ENCODE data around the gene YAF2.

The YAF2 gene

GRCh38 chr12:42208574-42208973 is 29.5 kb downstream of the YAF2 start:
- DNase-seq: no peak
- Histone ChIP-seq H3K27me3 (no peaks in the 10 kb centered on the region), H3K4me1 (peaks cover 10% of the 10 kb centered on the region), H3K4me3 (ENCODE audit: low read depth, low read length) (no peak overlapping the region), H3K36me3 (peaks cover 4% of the 10 kb centered on the region), H3K9me3 (no peaks in the 10 kb centered on the region)
- no peak for TF ChIP-seq CTCF (IDR thresholded peaks at IDR 0.05; ENCODE audit: low read depth, low read length)

GRCh38 chr12:42204819-42205218 is 33.2 kb downstream of the YAF2 start:
- no peak overlapping the region for H3K4me3 ChIP-seq (ENCODE audit: low read depth, low read length)
- H3K36me3 ChIP-seq: peaks cover 2% of the 10 kb centered on the region
- no peak for DNase-seq
- no peaks in the 10 kb centered on the region for H3K9me3 ChIP-seq
- no peaks in the 10 kb centered on the region for H3K4me1 ChIP-seq
- H3K27me3 ChIP-seq: no peaks in the 10 kb centered on the region
- no peak for TF ChIP-seq CTCF (IDR thresholded peaks at IDR 0.05; ENCODE audit: low read depth, low read length)

- TF ChIP-seq CTCF (IDR thresholded peaks at IDR 0.05; ENCODE audit: low read depth, low read length): no peak
- DNase-seq: no peak
- no peaks in the 10 kb centered on the region for H3K9me3 ChIP-seq
- H3K4me1 ChIP-seq: no peaks in the 10 kb centered on the region
- no peaks in the 10 kb centered on the region for H3K36me3 ChIP-seq
- H3K27me3 ChIP-seq: no peaks in the 10 kb centered on the region
- no peak overlapping the region for H3K4me3 ChIP-seq (ENCODE audit: low read depth, low read length)
These were observed 33.7 kb downstream of the YAF2 start for GRCh38 chr12:42204362-42204761.

- Histone ChIP-seq H3K27me3 (no peaks in the 10 kb centered on the region), H3K4me3 (ENCODE audit: low read depth, low read length) (no peak overlapping the region), H3K36me3 (peaks cover 7% of the 10 kb centered on the region; the same call in 1 of the 2 replicates), H3K4me1 (no peaks in the 10 kb centered on the region), H3K9me3 (no peaks in the 10 kb centered on the region)
- DNase-seq: no peak
- TF ChIP-seq CTCF (IDR thresholded peaks at IDR 0.05; ENCODE audit: low read depth, low read length): no peak
These were observed 37.0 kb downstream of the YAF2 start for GRCh38 chr12:42201063-42201462.

GRCh38 chr12:42199007-42199406 is 39.0 kb downstream of the YAF2 start:
- Histone ChIP-seq H3K4me3 (ENCODE audit: low read depth, low read length) (no peak overlapping the region), H3K4me1 (no peaks in the 10 kb centered on the region), H3K36me3 (peaks cover 7% of the 10 kb centered on the region; the same call in 1 of the 2 replicates), H3K27me3 (no peaks in the 10 kb centered on the region), H3K9me3 (no peaks in the 10 kb centered on the region)
- no peak for TF ChIP-seq CTCF (IDR thresholded peaks at IDR 0.05; ENCODE audit: low read depth, low read length)
- no peak for DNase-seq

GRCh38 chr12:42196723-42197603 is 41.1 kb downstream of the YAF2 start:
- Histone ChIP-seq H3K9me3 (no peaks in the 10 kb centered on the region), H3K36me3 (peaks cover 7% of the 10 kb centered on the region; the same call in 1 of the 2 replicates), H3K27me3 (no peaks in the 10 kb centered on the region), H3K4me3 (ENCODE audit: low read depth, low read length) (no peak overlapping the region), H3K4me1 (no peaks in the 10 kb centered on the region)
- no peak for TF ChIP-seq CTCF (IDR thresholded peaks at IDR 0.05; ENCODE audit: low read depth, low read length)
- DNase-seq: no peak

Measured in BE2C (cell line).